C4-2B (cell line): ENCODE measurements around the gene FREM1.

Experiments used
- H3K27ac ChIP-seq: fragments of 450-650 bp; 2 replicates; pipeline ENCODE4 v1.5.1; 2017
- ZFX ChIP-seq: fragments of 450-650 bp; IDR thresholded peaks from 2 replicates; pipeline ENCODE4 v1.6.1; 2017
- TF ChIP-seq, protein P1 (sequence below): fragments of 450-650 bp; conservative IDR thresholded peaks from 2 replicates; pipeline ENCODE4 v1.5.1; 2017; ENCODE audit warnings: mild to moderate bottlenecking

The FREM1 gene

DNA sequence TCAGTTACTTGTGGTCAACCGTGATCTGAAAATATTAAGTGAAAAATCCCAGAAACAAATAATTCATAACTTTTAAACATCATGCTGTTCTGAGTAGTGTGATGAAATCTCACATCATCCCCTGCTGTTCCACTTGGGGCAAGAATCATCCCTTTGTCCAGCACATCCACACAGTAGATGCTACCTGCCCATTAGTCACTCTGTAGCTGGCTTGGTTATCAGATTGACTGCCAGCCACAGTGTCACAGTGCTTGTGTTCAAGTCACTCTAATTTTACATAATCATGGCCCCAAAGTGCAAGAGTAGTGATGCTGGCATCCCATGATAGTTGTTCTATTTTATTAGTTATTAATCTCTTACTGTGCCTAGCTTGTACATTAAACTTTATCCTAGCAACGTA lies 148.6 kb downstream of the FREM1 start:
- no peak overlapping the region for H3K27ac ChIP-seq
- TF ChIP-seq, protein P1, sequence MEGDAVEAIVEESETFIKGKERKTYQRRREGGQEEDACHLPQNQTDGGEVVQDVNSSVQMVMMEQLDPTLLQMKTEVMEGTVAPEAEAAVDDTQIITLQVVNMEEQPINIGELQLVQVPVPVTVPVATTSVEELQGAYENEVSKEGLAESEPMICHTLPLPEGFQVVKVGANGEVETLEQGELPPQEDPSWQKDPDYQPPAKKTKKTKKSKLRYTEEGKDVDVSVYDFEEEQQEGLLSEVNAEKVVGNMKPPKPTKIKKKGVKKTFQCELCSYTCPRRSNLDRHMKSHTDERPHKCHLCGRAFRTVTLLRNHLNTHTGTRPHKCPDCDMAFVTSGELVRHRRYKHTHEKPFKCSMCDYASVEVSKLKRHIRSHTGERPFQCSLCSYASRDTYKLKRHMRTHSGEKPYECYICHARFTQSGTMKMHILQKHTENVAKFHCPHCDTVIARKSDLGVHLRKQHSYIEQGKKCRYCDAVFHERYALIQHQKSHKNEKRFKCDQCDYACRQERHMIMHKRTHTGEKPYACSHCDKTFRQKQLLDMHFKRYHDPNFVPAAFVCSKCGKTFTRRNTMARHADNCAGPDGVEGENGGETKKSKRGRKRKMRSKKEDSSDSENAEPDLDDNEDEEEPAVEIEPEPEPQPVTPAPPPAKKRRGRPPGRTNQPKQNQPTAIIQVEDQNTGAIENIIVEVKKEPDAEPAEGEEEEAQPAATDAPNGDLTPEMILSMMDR = no peak

DNA sequence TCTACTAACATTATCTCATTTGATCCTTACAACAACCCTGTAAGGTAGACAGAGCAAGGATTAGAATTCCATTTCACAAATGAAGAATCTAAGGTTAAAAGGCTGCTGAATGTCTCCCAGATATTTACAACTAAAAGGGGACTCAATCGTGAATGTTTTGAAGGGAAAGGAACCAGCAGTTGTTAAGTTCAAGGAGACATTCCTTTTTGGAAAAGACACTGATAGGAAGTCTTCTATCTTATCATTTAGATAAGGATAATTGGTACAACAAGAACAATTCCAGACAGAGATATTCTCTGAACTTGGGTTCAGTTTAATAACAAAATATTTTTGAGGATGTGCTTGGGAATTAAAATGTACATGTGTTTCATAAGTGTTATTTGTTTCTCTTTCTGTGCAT lies 150.2 kb downstream of the FREM1 start:
- no peak overlapping the region for H3K27ac ChIP-seq
- TF ChIP-seq, protein P1 = no peak
- TF ChIP-seq ZFX = no peak

DNA sequence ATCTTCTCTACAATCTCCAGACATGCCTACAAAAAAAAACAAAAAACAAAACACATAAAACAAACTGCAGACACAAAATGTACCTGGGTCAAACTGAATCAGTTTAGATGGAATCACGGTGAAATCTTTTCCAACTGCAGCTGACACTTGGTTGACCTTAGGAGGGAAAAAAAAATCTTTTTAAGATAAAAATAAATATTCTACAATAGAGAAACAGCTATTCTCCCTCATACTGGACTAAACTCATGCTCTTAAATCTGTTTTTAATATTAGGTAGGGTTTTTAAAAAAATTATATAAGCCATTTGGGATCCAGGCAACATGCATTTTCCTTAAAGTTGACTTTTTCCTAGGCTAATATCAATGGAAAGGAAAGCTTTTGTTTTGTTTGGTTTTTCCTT lies 153.9 kb downstream of the FREM1 start:
- TF ChIP-seq, protein P1 = no peak
- no peak for TF ChIP-seq ZFX
- no peak overlapping the region for H3K27ac ChIP-seq

DNA sequence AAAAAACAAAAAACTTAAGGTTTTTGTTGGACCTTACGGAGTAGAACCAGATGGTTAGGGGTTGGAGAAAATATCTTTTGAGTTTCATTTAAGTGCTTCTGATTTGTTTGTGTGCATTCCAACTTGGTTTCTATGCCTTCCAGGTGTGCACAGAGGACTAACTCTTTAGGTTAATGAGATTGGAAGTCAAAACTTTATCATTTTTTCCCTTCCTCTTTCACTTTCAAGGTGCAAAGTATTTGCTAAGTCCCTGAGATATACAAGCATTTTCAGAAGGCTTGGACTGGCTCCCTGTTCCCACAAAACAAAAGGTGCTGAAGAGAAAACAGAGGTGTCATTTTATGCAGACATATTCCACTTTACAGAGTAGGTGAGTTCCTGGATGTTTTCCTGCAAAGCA lies 157.4 kb downstream of the FREM1 start:
- no peak overlapping the region for H3K27ac ChIP-seq
- TF ChIP-seq ZFX = no peak
- TF ChIP-seq, protein P1 = no peak

DNA sequence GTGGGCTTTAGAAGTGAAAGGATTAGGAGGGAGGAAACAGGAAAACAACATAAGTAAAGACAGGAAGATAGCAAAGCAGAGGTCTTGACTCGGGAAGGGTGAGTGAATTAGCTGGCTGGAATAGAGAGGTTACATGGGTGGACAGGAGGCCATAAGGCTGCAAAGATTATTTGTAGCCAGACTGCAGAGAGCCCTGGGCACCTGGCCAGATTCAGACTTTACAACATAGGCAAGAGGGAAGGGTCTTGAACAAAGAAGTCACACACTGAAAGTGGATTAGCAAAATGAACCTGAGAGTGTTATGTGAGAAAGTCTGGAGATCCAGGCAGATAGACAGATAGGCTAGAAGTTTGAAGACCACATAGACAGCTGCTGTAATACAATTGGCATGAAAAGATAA lies 158.0 kb downstream of the FREM1 start:
- H3K27ac ChIP-seq = no peak overlapping the region
- TF ChIP-seq, protein P1 = no peak
- TF ChIP-seq ZFX = no peak

DNA sequence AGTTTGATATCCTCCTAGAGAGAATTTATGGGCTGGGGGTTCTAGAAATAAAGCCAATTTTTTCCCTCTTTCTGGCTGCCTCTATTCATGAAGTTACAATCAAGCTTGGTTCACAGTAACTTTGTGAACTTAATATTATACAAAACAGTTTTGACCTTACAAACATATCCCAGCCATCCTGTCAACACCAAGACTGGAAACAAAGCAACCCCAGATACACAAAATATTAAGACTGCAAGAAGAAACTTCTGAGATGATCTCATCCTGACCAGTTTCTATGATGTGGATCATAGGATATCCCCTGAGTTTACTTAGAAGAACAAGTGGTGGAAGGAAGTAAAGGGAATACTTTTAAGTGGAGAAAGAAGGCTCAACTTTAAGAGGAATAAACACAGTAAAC lies 159.4 kb downstream of the FREM1 start:
- no peak overlapping the region for H3K27ac ChIP-seq
- TF ChIP-seq, protein P1 = no peak
- TF ChIP-seq ZFX = no peak

DNA sequence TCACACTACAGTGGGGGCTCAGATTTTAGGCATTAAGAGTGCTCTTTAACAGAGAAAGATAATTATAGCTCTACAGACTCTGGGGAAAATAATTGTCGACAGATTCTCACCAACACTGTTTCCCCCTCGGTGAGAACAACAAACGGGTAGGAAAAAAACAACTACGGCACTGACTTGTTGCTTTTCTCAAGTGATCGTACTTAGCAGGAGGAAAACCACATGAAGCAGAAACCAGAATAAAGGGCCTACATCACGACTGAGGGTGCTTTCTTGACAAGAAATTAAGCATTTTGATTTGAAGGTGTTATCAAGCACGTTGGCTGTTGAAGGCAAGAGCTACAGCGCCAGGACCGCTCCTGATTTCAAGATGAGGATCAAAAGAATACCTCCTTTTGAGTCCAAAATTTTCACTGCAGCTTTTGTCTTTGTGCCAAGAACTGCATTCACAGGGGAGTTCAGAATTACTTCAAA lies 160.5 kb downstream of the FREM1 start:
- no peak for TF ChIP-seq ZFX
- TF ChIP-seq, protein P1 = no peak
- H3K27ac ChIP-seq = no peak overlapping the region
